SU-DHL-6 (cell line): ENCODE measurements around the gene BID.

ENCODE experiments used
- H2AFZ ChIP-seq: fragments of 200-600 bp; sonication (generic); 2 replicates; pipeline ENCODE4 v1.6.1; 2014; ENCODE audit warnings: low read depth, mild to moderate bottlenecking, moderate library complexity, mixed read lengths, antibody characterized with exemption, low read length; ENCODE audit not compliant: severe bottlenecking
- H3F3A ChIP-seq: fragments of 200-600 bp; shearing (Covaris generic); 2 replicates; pipeline ENCODE4 v1.6.0; 2016; ENCODE audit warnings: antibody characterized with exemption, mild to moderate bottlenecking; ENCODE audit not compliant: insufficient read depth
- H3K27ac ChIP-seq: fragments of 200-600 bp; sonication (generic); 2 replicates; pipeline ENCODE4 v1.5.1; 2016; ENCODE audit warnings: low read depth, mild to moderate bottlenecking, low read length, moderate library complexity, mixed read lengths
- H3K27me3 ChIP-seq: fragments of 200-600 bp; sonication (generic), shearing (Covaris generic); 2 replicates; pipeline ENCODE4 v1.6.0; 2014; ENCODE audit warnings: mild to moderate bottlenecking, low read length
- H3K36me3 ChIP-seq: fragments of 200-600 bp; sonication (generic); 2 replicates; pipeline ENCODE4 v1.6.1; 2014; ENCODE audit warnings: mild to moderate bottlenecking, low read length, mixed read lengths
- H3K4me2 ChIP-seq: fragments of 300-600, 200-600 bp; shearing (Covaris generic), sonication (generic); 2 replicates; pipeline ENCODE4 v1.6.0; 2014; ENCODE audit warnings: low read length, low read depth, mild to moderate bottlenecking; ENCODE audit not compliant: poor library complexity, severe bottlenecking
- H3K4me3 ChIP-seq: fragments of 200-600 bp; sonication (generic); 2 replicates; pipeline ENCODE4 v1.5.1; 2014; ENCODE audit warnings: antibody characterized with exemption, low read length, mild to moderate bottlenecking, mixed read lengths; ENCODE audit not compliant: insufficient read depth, poor library complexity, severe bottlenecking
- H3K79me2 ChIP-seq: fragments of 200-600 bp; sonication (generic); 2 replicates; pipeline ENCODE4 v1.6.1; 2014; ENCODE audit warnings: mild to moderate bottlenecking, low read length, moderate library complexity; ENCODE audit not compliant: insufficient read depth
- H3K9ac ChIP-seq: fragments of 200-600 bp; sonication (generic); 2 replicates; pipeline ENCODE4 v1.7.0; 2014; ENCODE audit warnings: mild to moderate bottlenecking, low read length
- H3K9me2 ChIP-seq: fragments of 200-600 bp; sonication (generic); replicated peaks from 2 replicates; pipeline ENCODE4 v1.6.1; 2014; ENCODE audit warnings: low read length; ENCODE audit not compliant: insufficient read depth
- H3K9me3 ChIP-seq: fragments of 200-600 bp; sonication (generic); 2 replicates; pipeline ENCODE4 v1.6.1; 2014; ENCODE audit warnings: low read length, mixed read lengths; ENCODE audit not compliant: insufficient read depth
- H4K20me1 ChIP-seq: fragments of 200-600 bp; sonication (generic); 2 replicates; pipeline ENCODE4 v1.6.1; 2014; ENCODE audit warnings: low read depth, mild to moderate bottlenecking, antibody characterized with exemption, low read length, moderate library complexity, mixed read lengths
- EZH2phosphoT487 ChIP-seq: fragments of 200-600 bp; sonication (generic), shearing (Covaris generic); conservative IDR thresholded peaks from 2 replicates; pipeline ENCODE4 v1.6.1; 2018; ENCODE audit warnings: mild to moderate bottlenecking, antibody characterized with exemption, low read length, moderate library complexity, mixed read lengths
- TF ChIP-seq, protein P1 (sequence below): fragments of 200-600 bp; sonication (generic); IDR thresholded peaks from one replicate; pipeline ENCODE4 v1.5.1; 2017; ENCODE audit warnings: antibody characterized with exemption, mild to moderate bottlenecking, low read length, moderate library complexity; ENCODE audit not compliant: insufficient read depth, poor library complexity, severe bottlenecking

BID gene

GRCh38 chr22:17742527-17742902 is 31.8 kb downstream of the BID start:
- no peaks in the 10 kb centered on the region for H3K9me3 ChIP-seq
- TF ChIP-seq, protein P1, sequence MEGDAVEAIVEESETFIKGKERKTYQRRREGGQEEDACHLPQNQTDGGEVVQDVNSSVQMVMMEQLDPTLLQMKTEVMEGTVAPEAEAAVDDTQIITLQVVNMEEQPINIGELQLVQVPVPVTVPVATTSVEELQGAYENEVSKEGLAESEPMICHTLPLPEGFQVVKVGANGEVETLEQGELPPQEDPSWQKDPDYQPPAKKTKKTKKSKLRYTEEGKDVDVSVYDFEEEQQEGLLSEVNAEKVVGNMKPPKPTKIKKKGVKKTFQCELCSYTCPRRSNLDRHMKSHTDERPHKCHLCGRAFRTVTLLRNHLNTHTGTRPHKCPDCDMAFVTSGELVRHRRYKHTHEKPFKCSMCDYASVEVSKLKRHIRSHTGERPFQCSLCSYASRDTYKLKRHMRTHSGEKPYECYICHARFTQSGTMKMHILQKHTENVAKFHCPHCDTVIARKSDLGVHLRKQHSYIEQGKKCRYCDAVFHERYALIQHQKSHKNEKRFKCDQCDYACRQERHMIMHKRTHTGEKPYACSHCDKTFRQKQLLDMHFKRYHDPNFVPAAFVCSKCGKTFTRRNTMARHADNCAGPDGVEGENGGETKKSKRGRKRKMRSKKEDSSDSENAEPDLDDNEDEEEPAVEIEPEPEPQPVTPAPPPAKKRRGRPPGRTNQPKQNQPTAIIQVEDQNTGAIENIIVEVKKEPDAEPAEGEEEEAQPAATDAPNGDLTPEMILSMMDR: peak; percentile 24
- TF ChIP-seq EZH2phosphoT487: no peak
- no peak overlapping the region for H3K4me3 ChIP-seq
- H3K9ac ChIP-seq: no peak overlapping the region
- H3F3A ChIP-seq: no peaks in the 10 kb centered on the region
- no peaks in the 10 kb centered on the region for H3K36me3 ChIP-seq
- H3K9me2 ChIP-seq: no peaks in the 10 kb centered on the region
- no peaks in the 10 kb centered on the region for H3K27me3 ChIP-seq
- H3K27ac ChIP-seq: no peak overlapping the region
- no peak overlapping the region for H2AFZ ChIP-seq
- H3K4me2 ChIP-seq: no peak overlapping the region
- no peaks in the 10 kb centered on the region for H4K20me1 ChIP-seq
- no peaks in the 10 kb centered on the region for H3K79me2 ChIP-seq

DNA sequence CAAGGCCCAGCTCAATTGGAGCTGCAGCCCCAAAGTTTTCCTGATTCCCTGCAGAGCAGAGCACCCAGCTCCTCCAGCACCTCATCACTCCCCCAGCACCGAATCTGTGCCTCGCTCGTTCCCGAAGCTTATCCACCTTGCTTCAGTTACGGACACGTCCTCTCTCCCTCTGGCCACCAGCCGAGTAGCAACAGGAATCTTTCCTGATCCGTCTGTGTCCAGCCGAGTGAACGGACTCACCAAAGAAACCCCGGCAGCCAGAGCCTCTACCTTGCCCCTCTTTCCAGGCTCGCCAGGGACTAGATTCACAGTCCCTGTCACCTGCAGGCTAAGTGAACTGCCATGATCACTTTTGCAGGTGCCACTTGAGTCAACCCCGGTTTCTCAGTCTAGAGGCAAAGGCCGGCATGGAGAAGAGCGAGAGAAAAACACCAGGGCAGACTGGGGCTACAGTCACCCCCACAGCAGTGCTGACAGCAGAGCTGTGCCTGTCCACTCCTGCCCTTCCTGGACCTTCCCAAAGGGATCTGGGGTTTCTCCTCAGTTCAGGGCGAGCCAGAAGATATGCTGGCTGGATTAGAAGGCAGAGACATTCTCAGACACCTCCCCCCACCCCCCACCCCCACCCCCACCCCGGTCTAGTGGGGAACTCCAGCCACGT is 32.3 kb downstream of the BID start:
- no peaks in the 10 kb centered on the region for H3F3A ChIP-seq
- no peaks in the 10 kb centered on the region for H3K9me3 ChIP-seq
- H4K20me1 ChIP-seq: no peaks in the 10 kb centered on the region
- TF ChIP-seq EZH2phosphoT487: no peak
- TF ChIP-seq, protein P1: no peak
- H3K4me3 ChIP-seq: no peak overlapping the region
- no peaks in the 10 kb centered on the region for H3K27me3 ChIP-seq
- H3K36me3 ChIP-seq: no peaks in the 10 kb centered on the region
- H2AFZ ChIP-seq: no peak overlapping the region
- no peak overlapping the region for H3K4me2 ChIP-seq
- no peak overlapping the region for H3K9ac ChIP-seq
- H3K27ac ChIP-seq: no peak overlapping the region
- H3K79me2 ChIP-seq: no peaks in the 10 kb centered on the region
- no peaks in the 10 kb centered on the region for H3K9me2 ChIP-seq

DNA sequence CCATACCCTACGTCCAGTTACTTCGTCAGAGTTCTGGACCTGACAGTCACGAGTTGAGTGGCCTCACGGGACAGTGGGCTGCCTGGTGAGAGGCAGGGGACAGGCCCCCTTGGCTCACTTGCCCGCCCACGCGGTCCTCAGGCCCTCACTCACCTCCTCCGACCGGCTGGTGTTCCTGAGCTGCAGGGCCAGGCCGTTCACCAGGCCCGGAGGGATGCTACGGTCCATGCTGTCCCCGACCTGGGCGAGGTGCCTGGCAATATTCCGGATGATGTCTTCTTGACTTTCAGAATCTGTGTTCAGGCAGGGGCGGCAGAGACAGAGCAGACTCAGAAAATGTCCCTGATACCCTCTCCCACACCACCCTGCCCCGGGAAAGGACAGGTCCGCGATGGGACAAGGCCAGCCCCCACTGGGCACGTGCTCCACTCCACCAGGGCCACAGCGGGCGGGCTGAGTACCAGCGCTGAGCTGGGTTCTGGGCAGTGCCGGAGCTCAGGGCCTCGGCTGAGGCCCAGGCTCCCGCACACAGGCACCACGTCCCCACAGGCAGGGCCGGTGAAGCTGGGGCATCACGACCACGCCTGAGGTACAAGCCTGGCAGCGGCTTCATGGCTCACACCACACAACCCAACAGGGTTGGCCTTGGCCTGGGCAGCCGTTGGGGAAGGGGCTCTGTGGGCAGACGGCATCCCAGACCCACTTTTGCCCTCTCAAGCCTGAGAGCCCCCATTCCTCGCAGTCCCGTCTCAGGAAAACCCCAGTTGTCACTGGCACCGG is 34.9 kb downstream of the BID start:
- H3K27me3 ChIP-seq: no peaks in the 10 kb centered on the region
- no peaks in the 10 kb centered on the region for H3K36me3 ChIP-seq
- no peak overlapping the region for H3K27ac ChIP-seq
- H3K9me3 ChIP-seq: no peaks in the 10 kb centered on the region
- no peaks in the 10 kb centered on the region for H3F3A ChIP-seq
- no peak overlapping the region for H3K4me2 ChIP-seq
- TF ChIP-seq EZH2phosphoT487: no peak
- TF ChIP-seq, protein P1: no peak
- H3K4me3 ChIP-seq: no peak overlapping the region
- H3K79me2 ChIP-seq: no peaks in the 10 kb centered on the region
- H3K9ac ChIP-seq: no peak overlapping the region
- H3K9me2 ChIP-seq: no peaks in the 10 kb centered on the region
- no peak overlapping the region for H2AFZ ChIP-seq
- no peaks in the 10 kb centered on the region for H4K20me1 ChIP-seq
